ENCODE measurements around the gene MFSD2A.
"Not testable (repeated sequence)": the region's sequence is repeated elsewhere in the genome, so short reads cannot be mapped to it uniquely, and the experiment has no call there.

MFSD2A gene

DNA sequence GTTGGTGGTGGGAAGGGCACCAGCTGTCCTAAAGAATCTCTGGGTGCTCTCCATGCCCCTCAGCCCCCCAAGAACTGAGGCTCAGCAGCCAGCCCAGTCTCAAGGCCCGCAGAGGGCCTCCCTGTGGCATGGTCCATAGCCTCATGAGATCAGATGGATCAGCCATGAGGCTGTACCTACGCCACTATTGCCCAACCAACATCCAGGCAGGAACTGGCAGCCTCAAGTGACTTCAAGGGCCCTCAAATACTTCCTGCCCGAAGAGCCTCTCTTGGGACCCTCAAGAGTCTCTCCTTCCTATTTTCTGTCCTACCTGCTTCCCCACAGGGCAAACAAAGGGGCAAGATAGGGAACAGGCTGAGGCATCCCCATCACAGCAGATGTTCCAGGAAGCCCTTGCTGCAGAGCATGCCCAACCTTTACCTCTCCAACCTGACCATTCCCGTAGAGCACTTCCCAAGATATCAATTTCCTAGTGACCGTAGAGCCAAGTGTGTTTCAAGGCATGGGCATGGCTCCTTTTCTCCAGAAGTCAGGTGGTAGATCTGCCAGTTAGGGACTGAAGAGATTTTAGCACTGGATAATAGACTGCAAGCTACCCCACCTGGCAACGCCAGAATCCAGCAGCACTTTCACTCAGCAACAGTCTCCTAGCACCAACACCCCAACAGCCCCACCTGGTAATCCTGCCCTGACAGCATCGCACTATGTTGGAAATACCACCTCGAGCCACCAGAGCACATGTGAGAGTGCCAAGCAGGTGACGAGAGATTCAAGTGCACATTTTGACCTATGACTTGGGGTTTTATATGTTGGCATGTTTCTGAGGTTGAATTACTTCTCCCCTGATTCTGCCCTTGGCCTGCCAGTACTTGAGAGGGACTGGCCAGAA lies 13.7 kb upstream of the MFSD2A start:
- FAIRE-seq = no peak

DNA sequence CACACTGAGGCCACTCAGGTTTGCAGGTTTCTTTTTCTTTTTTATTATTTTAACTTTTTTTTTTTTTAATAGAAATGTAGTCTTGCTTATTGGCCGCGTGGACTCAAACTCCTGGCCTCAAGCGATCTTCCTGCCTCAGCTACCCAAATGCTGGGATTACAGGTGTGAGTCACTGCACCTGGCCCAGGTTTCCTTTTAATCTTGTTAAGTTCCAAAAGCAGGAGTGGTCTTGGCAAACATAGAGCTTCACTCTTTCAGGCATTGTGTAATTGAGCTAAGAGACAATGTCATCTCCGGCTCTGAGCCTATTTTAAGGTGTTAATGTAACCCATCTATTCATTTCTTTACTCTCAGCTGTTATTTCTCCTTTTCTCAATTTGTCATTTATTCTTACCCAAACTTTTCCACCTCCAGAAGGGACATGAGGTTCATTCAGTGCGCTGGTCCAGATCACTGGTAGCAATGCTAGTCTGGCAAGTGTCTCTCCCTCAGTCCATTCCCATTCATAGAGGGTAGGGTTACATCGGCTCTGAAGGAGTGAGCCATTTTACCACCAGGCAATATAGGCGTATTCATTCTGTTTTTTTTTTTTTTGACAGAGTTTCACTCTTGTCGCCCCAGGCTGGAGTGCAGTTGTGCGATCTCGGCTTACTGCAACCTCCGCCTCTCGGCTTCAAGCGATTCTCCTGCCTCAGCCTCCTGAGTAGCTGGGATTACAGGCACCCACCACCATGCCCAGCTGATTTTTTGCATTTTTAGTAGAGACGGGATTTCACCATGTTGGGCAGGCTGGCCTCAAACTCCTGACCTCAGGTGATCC lies 11.3 kb upstream of the MFSD2A start:
- FAIRE-seq = no peak

DNA sequence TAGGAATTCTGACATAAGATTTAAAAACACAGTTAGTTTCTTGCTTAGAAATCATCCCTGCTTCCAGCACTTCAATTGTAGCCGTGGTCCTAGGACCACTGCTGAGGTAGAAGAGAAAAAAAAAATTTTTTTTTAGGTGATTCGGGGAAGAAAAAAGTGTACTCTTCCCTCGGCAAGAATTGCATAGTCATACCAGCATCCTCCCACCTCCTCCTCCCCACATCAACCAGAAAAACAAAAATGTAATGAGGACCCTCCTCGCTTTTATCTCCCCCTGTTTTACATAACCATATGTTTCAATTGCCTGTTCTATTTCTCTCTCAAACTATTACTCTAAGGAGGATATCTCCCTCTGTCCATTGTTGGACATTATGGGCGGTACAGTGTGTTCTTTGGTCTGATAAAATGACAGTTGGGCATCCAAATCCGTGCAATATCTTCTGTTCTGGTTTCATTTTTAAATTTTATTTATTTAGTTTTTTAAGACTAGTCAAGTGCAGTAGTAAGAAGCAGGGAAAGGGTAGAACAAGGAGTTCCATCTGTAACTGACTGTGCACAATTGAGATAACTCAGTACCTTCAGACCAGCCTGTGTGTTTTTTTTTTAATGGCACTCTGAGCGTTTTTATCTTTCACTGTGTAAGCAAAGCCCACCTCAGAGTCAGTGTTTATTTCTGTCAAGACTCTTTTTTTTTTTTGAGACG lies 10.4 kb upstream of the MFSD2A start:
- no peak for FAIRE-seq

DNA sequence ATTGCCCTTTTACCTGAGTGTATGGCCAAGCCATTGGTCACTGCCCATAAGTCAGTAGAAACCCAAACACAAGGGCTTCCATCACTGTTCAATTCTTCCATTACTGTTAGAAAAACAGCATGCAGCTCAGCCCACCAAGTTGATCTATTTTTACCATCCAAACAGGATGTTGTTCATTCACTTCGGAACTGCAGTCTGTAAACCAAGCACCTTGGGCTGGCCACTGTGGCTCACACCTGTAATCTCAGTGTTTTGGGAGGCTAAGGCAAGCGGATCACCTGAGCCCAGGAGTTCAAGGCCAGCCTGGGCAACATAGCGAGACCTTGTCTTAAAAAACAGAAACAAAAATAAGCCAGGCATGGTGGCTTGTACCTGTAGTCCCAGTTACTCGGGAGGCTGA lies 8.7 kb upstream of the MFSD2A start:
- FAIRE-seq = no peak

DNA sequence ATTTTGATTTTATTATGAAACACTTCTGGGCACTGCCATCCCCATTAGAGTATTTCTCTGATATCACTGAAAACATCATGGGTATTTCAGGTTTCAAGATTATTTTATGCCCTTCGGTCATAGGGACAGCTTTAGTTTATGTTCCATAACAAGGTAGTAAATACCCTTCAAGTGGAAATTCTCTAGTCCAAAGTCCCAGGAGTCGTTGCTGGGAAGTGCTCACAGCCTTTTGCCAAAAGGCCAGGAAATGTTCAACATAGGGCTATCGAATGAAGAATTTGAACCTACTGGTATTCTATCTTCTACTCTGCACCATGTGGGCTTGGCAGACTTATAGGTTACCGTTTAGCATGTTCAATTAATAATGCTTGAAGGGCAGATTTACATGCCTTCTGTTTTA lies 7.7 kb upstream of the MFSD2A start:
- FAIRE-seq = no peak

DNA sequence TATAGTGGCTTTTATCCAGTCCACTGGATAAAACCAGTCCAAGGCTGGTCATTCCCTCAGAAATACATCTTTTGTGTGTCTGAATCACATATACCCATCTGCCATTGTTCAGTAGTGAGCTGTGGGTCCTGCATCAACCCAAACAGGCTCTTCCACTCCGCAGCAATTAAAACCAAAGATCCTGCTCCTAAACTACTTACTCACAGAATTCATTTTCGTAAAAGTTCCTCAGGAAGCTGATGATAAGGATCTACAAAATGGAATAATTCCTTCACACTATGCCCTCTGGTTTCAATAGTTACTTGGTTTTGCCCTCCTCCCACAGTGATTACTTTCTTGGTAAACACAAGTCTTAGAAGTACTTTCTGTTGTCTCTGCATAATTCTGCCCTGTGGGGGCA lies 5.1 kb upstream of the MFSD2A start:
- no peak for FAIRE-seq

DNA sequence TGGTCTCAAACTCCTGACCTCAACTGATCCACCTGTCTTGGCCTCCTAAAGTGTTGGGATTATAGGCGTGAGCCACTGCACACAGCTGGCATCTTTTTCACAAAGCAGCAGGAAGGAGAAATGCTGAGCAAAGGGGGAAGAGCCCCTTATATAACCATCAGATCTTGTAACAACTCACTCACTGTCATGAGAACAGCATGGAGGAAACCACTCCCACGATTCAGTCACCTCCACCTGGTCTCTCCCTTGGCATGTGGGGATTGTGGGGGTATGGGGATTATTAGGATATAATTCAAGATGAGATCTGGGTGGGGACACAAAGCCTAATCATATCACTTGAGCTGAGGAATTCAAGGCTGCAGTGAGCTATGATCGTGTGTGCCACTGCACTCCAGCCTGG lies 3.0 kb upstream of the MFSD2A start:
- no peak for FAIRE-seq

DNA sequence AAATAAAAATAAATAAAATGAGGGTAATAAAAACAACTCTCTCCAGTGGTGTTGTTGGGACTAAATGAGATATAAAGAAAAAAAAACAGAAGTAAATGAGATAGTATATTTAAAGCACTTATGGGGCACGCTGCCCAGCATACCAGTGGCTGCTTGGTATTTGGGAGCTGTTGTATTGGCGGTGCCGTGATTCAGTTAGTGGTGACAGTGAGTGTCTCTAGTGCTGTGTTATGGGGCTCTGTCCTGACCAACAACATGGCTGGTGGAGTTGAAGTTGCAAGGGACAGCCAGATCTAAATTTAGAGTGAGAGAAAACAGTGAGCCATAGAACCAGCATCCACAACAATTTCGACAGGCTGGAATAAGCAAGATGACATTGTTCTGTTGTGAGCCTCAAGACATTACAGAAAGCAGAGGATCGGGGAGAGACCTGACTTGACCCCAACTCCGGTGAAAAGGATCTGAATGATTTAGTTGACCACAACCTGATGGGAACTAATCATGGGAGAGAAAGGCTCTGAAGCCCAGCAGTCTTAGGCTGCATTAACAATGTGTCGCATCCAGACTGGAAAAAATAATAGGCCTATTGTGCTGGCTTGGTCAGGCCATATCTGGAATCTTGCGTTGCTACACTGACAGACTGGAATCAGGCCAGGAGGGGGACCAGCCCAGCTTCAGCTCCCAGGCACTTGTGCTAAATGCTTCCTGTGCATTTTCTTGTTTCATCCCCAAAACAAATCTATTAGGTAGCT lies 2.4 kb upstream of the MFSD2A start:
- FAIRE-seq = no peak

DNA sequence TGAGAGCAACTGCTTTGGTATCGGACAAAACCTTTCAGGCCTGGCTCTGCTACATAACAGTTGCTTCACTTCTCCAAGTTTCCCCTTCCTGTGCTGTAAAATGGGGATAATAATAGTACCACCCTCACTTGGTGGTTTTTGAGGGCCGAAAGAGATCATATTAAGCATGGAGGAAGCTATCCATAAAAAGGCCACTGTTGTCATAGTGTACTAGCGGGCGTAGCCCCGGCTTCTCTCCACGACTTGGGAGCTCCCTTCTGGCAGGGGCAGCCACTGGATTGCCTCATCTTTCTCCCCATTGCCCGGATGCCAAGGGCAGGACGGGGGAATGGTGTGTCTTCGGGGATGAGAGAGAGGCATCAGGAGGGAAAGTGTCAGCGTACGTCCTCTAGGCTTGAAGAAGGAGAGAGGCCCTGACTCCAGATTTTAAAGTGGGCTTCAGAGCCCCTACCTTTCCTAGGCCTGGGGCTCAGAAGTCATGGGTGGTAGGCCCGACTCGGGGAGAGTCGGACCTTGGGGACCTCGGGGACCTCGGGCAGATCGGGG lies 548 bp upstream of the MFSD2A start:
- FAIRE-seq = no peak

DNA sequence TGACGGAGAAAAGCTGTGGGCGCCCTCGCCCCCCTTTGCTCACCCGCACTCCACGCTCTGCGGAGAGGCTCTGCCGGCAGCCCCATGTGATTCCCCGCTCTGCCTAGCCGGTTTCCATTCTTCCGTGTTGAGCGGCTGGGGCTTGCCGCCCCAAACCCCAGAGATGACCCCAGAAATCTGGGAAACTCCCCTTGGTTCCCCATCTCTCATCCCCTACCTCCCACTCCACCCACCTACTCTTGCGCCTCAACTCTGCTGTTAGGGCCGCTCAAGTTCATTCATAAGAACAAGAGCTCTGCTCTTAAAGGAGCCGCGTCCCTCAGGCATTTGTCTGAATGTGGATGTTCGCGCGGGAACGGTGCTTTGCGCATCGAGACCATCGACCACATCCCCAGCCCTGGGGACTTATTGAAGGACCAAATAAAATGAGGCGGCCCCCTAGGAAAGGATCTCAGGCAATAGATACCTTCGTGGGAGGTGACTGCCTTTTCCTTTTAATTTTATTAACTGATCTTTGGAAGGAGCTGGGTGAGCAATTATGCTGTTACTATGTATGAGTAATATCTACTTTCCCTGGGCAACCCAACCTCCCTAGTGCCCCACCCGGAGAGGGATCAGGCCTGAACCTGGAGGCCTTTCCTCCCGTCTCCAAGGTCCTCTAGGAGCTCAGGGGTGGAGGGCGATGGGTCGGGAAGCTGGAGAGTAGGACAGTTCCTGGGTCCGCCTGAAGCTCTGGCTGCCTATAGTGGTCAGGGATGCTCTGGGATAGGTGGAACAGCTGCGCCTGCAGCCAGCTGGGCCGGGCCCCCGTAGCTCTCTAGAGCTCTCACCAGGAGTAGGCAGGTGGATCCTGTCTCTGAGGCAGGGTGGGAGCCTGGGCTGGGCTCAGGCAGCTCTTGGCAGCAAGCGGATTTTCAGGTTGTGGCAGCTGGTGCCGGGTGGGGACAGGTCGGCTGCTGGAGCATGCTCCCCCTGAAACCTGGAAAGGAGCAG lies 898 bp downstream of the MFSD2A start:
- FAIRE-seq = no peak

DNA sequence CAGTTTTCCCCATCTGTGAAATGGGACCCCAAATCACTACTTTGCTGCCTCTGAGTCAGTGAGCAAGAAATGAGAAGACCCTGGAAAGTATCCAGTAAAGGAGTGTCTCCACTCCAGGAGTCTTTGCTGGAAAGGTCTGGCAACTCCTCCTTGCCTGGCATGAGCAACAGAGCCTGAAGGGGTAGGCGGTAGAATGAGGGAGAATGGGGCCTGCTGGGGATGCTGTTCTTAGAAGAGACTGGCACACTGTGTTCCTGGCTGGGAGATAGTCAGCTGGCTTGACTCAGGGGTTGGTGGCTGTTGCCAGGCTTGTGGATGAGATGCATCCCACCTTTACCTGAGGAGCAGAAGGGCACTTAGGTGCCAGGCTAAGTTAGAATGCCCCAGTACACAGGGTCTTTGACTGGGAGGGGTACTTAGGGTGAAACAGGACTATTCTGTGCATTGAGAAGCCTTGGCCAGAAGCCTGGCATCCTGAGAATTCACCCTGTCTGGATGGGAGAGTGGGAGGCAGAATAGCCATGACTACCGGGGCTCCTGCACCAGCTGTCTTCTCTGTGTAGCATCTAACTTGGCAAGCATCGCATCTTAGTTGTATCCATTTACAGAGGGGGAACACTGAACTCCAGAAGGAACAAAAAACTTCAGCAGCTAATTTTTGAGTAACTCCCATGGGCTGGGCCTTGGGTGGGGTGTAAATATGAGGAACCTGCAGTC lies 2.5 kb downstream of the MFSD2A start:
- FAIRE-seq = no peak

DNA sequence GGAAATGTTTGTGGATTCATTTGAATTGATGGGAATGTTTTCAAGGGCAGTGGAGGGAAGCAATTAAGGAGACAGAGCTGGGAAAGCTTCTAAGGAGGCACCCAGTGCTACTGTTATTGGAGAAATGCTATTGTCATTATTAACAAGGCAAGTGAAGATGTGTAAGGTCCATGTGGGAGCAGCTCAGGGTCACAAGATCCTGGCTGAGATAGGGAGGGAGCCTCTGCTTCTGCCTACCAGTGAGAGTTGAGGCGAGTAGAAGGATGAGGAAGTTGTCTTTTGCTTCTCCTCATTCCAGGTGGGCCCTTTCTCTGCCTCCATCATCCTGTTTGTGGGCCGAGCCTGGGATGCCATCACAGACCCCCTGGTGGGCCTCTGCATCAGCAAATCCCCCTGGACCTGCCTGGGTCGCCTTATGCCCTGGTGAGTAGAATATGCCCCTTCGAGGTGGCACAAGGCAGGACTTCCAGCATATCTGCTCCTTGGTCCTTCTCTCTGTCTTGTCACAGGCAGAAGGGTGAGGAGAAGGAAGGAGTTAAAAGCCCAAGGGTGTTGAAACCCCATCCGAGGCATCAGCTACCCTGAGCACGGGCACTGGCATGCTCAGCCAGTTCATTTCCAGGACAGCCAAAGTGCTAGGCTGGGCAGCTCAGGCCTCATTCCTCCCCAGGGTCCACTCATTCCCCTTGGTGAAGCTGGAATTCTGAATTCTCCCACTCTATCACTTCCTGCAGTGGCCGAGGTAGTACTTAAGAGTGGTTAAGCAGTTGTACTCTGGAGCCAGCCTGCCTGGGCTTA lies 3.7 kb downstream of the MFSD2A start:
- FAIRE-seq = no peak

DNA sequence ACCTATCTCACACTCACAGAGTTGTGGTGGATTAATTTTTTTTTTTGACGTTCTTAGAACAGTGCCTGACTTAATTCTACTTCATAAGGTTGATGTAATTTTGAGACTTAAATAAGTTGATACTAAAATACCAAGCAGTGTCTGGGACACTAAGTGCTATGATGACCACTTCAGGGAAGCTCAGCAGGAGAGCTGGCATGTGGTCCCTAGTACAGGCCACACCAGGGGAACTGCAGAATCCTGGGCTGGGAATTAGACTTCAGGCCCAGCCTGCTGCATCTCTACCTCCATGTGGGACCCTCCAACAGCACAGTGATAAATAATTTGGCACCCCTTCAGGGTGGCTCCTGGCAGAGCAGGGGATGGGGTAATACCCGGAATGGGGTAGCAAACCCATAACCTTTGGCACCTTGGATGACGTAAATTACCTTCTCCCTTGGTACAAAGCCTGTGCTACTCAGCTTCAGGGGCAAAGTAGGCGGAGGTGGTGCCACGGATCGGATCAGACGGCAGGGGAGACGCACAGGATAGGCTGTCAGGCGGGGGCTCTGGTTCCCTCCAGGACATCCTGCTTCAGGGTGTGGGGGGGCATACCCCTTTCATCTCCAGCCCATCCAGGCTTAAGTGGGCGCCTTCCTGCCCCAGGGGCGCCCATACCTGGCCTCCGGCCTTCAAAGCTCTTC lies 4.8 kb downstream of the MFSD2A start:
- no peak for FAIRE-seq

DNA sequence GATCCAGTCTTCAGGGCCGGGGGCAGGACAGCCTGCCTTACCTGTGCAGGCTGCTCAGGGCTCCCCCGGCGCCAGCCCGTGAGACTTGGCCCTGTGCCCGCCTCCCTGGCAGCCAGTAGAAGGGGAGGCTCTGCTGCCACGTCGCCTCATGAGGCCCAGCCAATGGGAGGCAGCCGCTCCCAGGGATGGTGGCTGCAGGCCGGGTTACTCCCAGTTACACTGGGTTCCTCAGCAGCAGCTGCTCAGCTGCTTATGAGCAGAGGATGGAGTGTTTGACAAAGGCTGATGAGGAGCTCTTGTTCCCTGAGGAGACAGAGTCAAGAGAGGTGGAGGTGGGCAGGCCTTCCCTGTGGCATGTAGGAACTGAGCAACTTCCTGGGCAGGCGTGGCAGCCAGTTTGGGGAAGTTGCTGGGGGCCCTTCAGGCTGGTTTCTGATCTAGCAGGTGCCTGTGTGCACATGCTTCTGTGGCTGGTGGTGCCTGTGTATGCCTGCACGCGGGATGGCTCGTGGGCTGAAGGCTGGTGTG lies 5.5 kb downstream of the MFSD2A start:
- FAIRE-seq = no peak

DNA sequence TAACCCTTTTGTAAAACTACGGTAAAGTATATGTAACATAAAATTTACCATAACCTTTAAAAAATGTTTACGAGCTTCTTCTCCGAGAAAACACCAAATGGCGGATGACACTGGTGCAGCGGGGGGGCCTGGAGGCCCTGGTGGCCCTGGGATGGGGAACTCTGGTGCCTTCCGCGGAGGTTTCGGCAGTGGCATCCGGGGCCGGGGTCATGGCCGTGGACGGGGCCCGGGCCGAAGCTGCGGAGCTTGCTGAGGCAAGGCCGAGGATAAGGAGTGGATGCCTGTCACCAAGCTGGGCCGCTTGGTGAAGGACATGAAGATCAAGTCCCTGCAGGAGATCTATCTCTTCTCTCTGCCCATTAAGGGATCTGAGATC lies 7.5 kb downstream of the MFSD2A start:
- FAIRE-seq = no peak

DNA sequence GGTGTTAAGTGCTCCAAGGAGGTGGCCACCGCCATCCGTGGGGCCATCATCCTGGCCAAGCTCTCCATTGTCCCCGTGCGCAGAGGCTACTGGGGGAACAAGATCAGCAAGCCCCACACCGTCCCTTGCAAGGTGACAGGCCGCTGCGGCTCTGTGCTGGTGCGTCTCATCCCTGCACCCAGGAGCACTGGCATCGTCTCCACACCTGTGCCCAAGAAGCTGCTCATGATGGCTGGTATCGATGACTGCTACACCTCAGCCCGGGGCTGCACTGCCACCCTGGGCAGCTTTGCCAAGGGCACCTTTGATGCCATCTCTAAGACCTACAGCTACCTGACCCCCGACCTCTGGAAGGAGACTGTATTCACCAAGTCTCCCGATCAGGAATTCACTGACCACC lies 8.0 kb downstream of the MFSD2A start:
- not testable (repeated sequence) for FAIRE-seq

DNA sequence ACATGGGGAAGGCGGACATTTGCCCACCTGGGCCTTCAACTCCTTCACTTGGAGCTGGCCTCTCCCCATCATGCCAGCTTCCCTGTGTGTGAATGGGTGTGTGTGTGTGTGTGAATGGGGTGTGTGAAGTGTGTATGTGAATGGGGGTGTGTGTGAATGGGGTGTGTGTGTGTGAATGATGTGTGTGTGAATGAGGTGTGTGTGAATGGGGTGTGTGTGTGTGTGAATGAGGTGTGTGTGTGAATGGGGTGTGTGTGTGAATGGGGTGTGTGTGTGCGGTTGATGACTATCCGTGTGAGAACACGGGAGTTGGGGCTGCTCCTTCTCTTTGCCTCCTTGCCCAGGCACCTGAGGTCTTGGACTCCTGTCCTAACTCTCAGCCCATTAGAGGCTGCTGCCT lies 9.6 kb downstream of the MFSD2A start:
- FAIRE-seq = no peak

DNA sequence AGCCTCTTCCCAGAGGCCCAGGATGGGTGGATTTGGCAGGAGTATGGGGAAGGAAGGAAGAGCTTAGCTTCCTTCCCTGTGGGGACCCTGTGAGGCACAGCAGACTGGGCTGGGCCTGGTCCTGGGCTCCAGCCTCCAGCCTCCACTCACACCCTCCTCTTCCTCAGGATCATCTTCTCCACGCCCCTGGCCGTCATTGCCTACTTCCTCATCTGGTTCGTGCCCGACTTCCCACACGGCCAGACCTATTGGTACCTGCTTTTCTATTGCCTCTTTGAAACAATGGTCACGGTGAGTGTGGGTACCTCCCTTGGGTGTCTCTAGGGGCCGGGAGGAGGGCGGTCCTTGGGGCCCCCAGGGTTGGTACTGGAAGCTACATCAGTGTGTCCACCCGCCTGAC lies 10.1 kb downstream of the MFSD2A start:
- no peak for FAIRE-seq

DNA sequence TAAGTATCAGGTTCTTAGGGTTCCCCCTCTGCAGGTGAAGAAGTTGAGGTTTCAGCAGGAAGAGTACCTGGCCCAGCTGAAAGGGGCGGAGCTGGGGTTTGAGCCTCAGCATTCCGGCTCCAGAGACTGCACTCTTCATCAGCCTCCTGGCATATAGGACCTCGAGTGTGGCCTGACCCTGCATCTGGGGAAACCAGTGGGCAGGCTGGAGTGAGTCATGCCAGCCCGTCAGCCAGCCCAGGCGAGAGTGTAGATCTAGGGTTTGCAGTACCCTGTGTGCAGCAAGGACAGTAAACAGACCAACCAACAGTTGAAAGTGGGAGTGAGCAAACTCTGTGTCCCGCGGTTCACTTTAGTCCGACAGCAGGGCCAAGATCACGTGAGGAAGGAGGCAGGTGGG lies 14.1 kb downstream of the MFSD2A start:
- no peak for FAIRE-seq
